NCI-H1417 treated with DMSO at 0.1 percent for 48 hours (cell line): Measurements from ENCODE around the gene TCEA3.

Source experiments
- DNase-seq: peaks from one replicate; lab custom pipeline; 2025; lab: John Stamatoyannopoulos, UW

Gene TCEA3

GRCh38 chr1:23367791-23368561 lies 56.6 kb downstream of the TCEA3 start:
- peak; percentile 92 for DNase-seq

DNA sequence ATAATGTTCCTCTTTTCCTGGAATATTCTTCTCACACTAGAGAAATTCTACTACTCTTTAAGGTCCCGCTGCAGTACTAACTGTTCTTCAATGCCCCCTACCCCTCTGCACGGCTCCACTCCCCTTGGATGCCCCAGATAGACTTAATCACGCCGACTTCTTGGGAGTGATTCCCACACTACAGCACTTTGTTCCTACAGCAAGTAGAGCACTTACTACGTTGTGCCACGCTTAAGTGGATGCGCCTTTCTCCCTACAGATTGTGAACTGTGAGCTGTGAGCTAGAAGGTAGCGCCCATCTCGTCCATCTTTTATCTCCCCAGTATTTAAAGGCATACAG lies 57.1 kb downstream of the TCEA3 start:
- no peak for DNase-seq

DNA sequence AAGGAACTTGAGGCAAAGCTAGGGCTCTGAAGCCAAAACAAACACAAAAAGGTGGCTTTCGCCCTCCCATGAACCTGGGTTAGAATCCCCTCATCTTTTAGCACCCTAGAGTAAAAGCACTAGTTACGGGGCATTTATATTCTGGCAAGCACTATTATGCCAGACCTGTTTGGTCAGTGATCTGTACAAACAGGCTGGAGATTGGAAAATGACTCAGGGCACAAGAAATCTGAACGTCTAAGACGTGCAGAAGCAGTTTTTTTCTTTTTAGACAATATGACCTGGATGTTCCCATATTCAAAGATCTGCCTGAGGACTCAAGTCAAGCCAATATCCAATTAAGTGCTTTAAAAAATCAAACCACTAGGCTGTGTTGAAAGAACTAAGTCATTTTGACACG lies 58.0 kb downstream of the TCEA3 start:
- no peak for DNase-seq

- no peak for DNase-seq
These were observed 58.4 kb downstream of the TCEA3 start for GRCh38 chr1:23366146-23366545.

GRCh38 chr1:23362218-23362713 lies 62.3 kb downstream of the TCEA3 start:
- no peak for DNase-seq

DNA sequence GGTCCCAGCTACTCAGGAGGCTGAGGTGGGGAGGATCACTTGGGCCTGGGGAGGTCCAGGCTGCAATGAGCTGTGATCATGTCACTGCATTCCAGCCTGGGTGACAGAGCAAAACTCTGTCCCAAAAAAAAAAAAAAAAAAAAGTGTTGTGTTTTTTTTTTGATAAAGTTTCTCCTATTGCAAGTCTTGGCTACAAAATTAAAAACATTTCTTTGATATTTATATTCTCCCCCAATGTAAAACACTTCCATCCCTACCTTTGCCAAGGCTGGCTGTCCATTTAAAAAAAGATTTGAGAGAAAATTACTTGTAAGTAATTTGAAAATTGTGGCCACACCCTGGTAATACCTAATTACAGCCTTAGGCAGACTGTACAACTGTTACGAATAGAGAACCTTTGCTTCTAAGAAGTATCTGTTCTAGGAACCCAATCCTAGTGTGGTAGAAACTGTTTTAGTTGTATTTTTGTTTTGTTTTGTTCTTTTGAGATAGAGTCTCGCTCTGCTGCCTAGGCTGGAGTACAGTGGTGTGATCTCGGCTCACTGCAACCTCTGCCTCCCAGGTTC lies 66.2 kb downstream of the TCEA3 start:
- DNase-seq: no peak

DNA sequence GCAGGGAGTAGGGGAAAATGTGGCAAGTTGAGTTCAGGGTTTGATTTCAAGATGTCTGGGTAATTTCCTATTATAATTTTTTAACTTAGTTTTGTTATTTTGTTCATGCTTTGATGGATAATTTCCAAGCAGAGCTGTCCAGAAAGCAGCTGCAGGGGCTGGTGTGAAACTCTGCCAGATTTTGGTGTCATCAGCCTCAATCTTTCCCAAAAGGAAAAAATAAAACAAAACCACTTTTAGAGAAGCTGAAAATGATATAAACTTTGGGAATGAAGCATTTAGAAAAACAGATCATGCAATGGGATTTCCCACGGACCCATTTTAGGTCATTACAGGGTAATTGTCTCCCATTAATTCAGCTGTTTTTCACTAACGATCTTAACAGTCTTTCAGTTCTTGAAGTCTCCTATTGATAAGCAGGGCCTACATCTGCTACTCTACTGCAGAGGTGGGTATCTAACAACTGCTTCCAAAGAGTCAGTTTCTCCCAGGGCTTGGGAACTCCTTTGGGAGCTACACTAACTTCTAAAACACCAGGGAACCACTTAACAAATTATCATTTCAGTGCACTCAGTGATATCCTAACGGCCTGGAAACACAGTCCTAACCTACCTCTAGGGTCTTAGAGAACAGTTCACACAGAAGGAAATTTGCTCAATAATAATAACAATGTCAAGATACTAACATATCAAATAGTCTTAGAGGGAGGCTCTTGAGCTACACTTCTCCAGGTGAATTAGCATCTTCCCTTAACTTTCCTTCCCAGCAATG lies 67.2 kb downstream of the TCEA3 start:
- DNase-seq: no peak

DNA sequence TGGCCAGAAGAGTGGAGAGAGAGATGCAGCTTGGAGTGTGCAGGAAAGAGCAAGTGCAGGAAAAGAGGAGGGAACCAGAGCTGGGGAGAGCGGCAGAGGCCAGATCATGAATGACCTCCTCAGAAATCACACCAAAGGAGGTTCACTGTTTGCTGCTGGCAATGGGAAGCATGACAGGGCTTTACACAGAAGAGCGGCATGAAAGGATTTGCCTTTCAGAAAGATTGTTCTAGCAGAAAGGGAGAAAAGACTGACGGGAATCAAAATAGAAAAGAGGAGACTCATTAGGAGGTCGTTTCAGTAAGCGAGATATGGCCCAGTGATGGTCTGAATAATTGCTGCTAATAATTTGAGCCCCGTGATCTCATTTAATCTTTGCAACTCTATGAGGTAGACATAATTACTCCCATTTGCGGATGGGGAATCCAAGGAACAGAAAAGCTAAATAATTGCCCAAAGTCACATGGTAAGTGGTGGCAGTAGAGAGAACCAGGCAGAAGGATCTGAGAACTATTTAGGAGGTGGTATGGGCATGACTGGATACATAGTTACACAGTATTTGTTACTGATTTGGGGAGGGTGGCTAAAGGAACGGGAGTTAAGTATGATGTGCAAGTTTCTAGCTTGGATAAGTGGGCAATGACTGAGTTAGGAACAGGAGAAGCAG lies 67.9 kb downstream of the TCEA3 start:
- DNase-seq: no peak

GRCh38 chr1:23354245-23354644 lies 70.3 kb downstream of the TCEA3 start:
- no peak for DNase-seq

DNA sequence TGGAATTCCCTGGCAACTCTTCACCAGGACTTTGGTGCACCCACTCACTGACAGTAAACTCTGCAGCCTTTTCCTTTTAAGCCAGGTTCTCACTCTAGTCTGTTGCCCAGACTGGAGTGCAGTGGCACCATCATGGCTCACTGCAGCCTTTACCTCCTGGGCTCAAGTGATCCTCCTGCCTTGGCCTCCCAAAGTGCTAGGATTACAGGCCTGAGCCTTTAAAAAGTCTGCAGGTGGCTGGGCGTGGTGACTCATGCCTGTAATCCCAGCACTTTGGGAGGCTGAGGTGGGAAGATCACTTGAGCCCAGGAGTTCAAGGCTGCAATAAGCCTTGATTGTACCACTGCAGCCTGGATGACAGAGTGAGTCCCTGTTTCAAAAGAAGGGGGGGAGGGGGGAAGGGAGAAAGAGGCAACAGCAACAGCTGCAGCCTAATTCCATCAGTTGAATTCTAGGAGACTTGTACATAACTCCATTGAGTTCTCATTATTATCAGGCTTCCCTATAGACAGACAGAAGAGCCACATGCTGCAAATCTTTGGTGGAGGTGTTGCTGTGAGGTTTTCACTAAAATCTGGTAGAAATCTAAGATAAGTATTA lies 72.4 kb downstream of the TCEA3 start:
- no peak for DNase-seq

GRCh38 chr1:23345920-23346319 lies 78.6 kb downstream of the TCEA3 start:
- no peak for DNase-seq

DNA sequence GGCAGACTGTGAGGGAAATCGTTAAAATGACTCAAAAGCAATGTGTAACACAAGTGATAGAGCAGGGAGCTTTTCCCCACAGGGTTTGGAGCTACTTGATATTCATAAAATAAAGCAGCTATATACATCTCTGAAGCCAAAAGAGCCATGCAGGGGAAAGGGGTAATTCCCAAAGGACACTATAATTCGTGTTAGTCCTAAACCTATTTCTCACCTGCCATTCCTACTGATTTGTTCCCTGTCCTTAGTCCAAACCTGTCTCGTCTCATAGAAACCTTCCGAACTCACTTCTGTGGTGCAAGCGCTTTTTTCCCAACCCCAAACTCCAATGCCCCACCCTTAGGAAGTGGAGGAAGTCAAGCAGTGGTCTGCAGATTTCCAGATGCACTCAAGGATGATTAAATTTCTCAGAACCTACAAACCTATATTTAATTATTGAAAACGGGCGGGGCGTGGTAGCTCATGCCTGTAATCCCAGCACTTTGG lies 79.5 kb downstream of the TCEA3 start:
- DNase-seq: no peak

DNA sequence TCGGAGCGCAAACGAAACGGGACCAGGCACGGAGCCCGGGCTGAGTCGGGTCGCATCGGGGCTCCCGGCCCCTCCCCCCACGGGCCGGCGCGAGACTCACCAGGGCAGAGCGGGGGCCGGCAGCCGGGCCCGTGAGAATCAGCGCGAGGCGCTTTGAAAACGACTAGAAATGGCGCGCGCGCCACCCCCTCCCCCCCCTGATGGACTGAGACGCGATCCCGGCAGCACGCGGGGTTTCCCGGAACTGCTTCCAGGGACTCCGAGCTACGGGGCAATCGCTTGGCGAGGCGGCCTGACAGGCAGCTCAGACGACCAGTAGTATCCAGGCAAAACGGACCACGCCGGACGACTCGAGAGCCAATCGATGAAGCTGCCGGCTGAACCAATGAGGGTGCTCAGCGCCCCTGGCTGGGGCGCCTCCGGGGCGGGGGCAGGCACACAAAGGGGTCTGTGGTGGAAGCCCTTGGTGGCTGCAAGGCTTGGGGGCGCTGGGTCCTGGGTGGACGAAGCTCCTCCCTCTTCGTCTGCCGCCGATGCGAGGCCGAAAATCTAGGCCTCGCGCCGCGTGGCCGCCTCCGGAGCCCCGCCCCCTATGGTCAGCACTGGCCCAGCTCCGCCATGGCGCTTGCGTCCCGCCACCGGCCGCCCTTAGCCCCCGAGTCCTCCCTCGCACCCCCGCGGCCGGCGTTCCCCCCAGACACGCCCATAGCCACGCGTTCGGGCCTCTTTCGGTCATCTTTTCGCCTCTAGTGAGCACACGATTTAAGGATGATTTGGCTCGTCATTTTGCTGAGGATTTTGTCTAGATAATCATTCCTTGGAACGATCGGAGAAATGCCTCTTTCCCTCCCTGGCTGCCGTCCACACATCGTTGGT lies 80.2 kb downstream of the TCEA3 start, which contains the start of gene HNRNPR:
Gene HNRNPR (minus strand): TSS at position 174 of the 876 bp plus-strand sequence. CDS start 3,276 bp downstream, outside the sequence.
- DNase-seq: peak; percentile 99

DNA sequence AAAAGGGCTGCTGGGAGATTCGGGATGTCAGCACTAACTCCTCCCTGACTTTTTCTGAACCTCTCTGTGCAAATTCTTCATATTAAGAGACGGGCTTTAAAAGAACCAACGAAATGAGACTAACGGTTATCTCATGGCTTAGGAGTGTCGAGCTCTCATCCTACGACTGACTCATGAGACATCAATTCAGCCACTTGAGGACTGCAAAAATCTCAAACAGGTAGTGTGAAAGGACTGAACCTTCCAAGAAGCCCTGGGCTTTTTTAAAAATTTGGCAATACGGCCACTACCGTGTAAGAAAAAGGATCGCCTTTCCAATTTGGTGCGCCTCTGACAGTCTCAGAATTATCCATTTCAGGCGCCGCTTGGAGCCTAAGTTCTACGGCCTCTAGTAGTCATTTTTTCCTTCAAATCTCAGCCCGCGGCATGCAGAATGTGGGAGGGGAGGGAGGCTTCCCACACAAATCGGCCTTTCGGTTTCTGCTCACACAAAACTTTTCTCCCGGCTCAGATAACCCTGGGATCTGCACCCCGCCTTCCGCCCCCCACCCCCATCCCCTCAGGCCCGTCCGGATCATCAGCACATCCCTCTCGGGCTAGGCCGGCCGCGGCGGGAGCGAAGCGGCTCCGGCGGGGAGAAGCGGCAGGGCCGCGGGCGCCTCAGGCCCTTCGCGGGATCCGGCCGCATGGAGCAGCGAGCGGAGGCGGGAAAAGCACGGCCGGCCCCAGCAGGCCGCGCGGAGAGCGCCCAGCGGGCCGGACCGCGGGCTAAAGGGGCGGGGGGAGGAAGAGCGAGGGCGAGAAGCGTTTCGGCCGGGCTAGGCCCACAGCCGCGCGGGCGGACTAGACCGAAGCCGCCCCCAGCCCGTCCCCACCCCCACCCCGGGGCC lies 81.1 kb downstream of the TCEA3 start:
- DNase-seq: no peak

- no peak for DNase-seq
These were observed 82.4 kb downstream of the TCEA3 start for GRCh38 chr1:23341931-23342692.

GRCh38 chr1:23339632-23340031 lies 84.9 kb downstream of the TCEA3 start:
- no peak for DNase-seq

DNA sequence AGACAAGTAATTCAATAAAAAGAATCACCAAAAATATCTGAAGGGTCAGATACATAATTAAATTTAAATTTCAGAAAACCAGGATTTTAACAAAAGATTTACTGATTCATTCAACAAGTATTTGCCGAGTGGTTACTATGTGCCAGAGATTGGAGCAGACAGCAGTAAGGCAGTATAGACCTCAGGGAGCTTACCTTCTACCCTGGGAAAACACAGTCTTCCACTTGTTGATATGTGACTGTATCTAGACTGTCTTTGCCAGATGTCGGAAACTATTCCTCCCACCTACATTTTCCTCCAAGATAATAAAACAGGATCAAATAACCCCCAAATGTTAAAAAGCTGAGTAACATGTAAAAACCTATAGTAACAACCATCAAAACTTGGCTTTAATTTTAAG lies 86.7 kb downstream of the TCEA3 start:
- no peak for DNase-seq

GRCh38 chr1:23331713-23332112 lies 92.8 kb downstream of the TCEA3 start:
- no peak for DNase-seq
